HG03378 (cell line): ENCODE measurements around the gene OSTC.

Source experiments
- ATAC-seq: cut with Tn5 transposase; IDR thresholded peaks from one replicate; pipeline ENCODE4 v1.9.1; 2021; ENCODE audit warnings: mild to moderate bottlenecking, moderate library complexity; ENCODE audit not compliant: unreplicated experiment

OSTC gene

GRCh38 chr4:108644237-108644636 lies 6.2 kb upstream of the OSTC start:
- no peak for ATAC-seq

GRCh38 chr4:108646706-108647105 lies 3.7 kb upstream of the OSTC start:
- no peak for ATAC-seq

GRCh38 chr4:108649863-108650211 lies 562 bp upstream of the OSTC start:
- ATAC-seq: peak; percentile 32

- no peak for ATAC-seq
Observed at GRCh38 chr4:108651014-108651791, 804 bp downstream of the OSTC start.

GRCh38 chr4:108662629-108663028 lies 12.2 kb downstream of the OSTC start:
- no peak for ATAC-seq

GRCh38 chr4:108674356-108674977 lies 24.1 kb downstream of the OSTC start:
- ATAC-seq: no peak

- ATAC-seq: no peak
Observed at GRCh38 chr4:108681321-108681809, 31.0 kb downstream of the OSTC start.

- ATAC-seq: no peak
Observed at GRCh38 chr4:108683479-108683878, 33.1 kb downstream of the OSTC start.

- no peak for ATAC-seq
Observed at GRCh38 chr4:108685036-108685686, 34.8 kb downstream of the OSTC start.

- ATAC-seq: no peak
Observed at GRCh38 chr4:108690738-108691137, 40.3 kb downstream of the OSTC start.

GRCh38 chr4:108693211-108693610 lies 42.8 kb downstream of the OSTC start:
- no peak for ATAC-seq

GRCh38 chr4:108693819-108694218 lies 43.4 kb downstream of the OSTC start:
- no peak for ATAC-seq

- ATAC-seq: no peak
Observed at GRCh38 chr4:108694423-108694822, 44.0 kb downstream of the OSTC start.

- no peak for ATAC-seq
Observed at GRCh38 chr4:108695062-108695461, 44.7 kb downstream of the OSTC start.

GRCh38 chr4:108696160-108696559 lies 45.8 kb downstream of the OSTC start:
- no peak for ATAC-seq

- ATAC-seq: no peak
Observed at GRCh38 chr4:108700081-108700757, 49.8 kb downstream of the OSTC start.

GRCh38 chr4:108702960-108703359 lies 52.6 kb downstream of the OSTC start:
- ATAC-seq: no peak

GRCh38 chr4:108703370-108703769 lies 53.0 kb downstream of the OSTC start:
- ATAC-seq: no peak

GRCh38 chr4:108703966-108704365 lies 53.6 kb downstream of the OSTC start:
- ATAC-seq: no peak

- no peak for ATAC-seq
Observed at GRCh38 chr4:108706289-108706688, 55.9 kb downstream of the OSTC start.

- no peak for ATAC-seq
Observed at GRCh38 chr4:108709234-108709633, 58.8 kb downstream of the OSTC start.
